GM19463 (cell line): ENCODE results near the gene RAPGEF6.
A peak's percentile ranks its signal among the peaks of the same experiment; 100 is the strongest.
"Not testable (repeated sequence)": the region's sequence is repeated elsewhere in the genome, so short reads cannot be mapped to it uniquely, and the experiment has no call there.

Experiments
- ATAC-seq: cut with Tn5 transposase; IDR thresholded peaks from one replicate; pipeline ENCODE4 v1.9.1; 2021; ENCODE audit warnings: mild to moderate bottlenecking, moderate library complexity; ENCODE audit not compliant: unreplicated experiment

RAPGEF6 gene, protein sequence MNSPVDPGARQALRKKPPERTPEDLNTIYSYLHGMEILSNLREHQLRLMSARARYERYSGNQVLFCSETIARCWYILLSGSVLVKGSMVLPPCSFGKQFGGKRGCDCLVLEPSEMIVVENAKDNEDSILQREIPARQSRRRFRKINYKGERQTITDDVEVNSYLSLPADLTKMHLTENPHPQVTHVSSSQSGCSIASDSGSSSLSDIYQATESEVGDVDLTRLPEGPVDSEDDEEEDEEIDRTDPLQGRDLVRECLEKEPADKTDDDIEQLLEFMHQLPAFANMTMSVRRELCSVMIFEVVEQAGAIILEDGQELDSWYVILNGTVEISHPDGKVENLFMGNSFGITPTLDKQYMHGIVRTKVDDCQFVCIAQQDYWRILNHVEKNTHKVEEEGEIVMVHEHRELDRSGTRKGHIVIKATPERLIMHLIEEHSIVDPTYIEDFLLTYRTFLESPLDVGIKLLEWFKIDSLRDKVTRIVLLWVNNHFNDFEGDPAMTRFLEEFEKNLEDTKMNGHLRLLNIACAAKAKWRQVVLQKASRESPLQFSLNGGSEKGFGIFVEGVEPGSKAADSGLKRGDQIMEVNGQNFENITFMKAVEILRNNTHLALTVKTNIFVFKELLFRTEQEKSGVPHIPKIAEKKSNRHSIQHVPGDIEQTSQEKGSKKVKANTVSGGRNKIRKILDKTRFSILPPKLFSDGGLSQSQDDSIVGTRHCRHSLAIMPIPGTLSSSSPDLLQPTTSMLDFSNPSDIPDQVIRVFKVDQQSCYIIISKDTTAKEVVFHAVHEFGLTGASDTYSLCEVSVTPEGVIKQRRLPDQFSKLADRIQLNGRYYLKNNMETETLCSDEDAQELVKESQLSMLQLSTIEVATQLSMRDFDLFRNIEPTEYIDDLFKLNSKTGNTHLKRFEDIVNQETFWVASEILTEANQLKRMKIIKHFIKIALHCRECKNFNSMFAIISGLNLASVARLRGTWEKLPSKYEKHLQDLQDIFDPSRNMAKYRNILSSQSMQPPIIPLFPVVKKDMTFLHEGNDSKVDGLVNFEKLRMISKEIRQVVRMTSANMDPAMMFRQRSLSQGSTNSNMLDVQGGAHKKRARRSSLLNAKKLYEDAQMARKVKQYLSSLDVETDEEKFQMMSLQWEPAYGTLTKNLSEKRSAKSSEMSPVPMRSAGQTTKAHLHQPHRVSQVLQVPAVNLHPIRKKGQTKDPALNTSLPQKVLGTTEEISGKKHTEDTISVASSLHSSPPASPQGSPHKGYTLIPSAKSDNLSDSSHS (N-terminal part only)

GRCh38 chr5:131634996-131635683 lies at the start of gene RAPGEF6:
TSS of gene RAPGEF6 (minus strand) at chr5:131635229. CDS start at chr5:131635030, 199 bp downstream.
- peak; percentile 88 for ATAC-seq

GRCh38 chr5:131684595-131684994 lies 49.6 kb upstream of the RAPGEF6 start:
- ATAC-seq: no peak

DNA sequence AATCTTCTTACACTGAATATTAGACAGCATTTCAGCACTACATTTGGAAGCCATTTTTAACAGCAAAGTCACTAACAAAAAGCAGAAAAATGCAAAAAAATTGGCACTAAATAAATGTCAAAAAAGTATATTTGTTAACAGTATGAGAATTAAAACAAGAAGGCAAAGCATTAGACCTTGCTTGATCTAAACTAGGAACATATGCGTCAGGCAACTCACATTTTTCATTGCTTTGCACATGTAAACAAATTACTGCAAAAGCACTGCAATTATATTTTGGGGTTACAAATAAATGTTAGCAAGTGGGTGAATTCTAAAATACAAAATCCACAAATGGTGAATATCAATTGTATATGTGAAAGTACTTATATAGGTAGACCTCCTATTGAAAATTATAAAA lies 49.0 kb upstream of the RAPGEF6 start:
- no peak for ATAC-seq

- ATAC-seq: no peak
Observed at GRCh38 chr5:131682826-131683225, 47.8 kb upstream of the RAPGEF6 start.

DNA sequence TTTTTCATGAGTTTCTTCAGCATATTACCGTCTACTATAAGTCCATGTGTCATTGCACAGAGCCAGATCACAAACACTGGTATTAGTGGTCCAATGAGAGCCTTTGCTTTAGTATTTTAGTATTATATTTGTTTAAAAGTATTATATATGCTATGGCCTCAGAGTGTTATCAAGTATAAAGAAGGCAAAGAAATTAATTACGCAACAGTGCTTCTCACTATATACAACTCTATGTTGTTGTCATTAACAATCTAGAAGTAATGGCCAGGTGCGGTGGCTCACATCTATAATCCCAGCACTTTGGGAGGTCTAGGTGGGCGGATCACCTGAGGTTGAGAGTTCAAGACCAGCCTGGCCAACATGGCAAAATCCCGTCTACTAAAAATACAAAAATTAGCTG lies 47.1 kb upstream of the RAPGEF6 start:
- ATAC-seq: no peak

DNA sequence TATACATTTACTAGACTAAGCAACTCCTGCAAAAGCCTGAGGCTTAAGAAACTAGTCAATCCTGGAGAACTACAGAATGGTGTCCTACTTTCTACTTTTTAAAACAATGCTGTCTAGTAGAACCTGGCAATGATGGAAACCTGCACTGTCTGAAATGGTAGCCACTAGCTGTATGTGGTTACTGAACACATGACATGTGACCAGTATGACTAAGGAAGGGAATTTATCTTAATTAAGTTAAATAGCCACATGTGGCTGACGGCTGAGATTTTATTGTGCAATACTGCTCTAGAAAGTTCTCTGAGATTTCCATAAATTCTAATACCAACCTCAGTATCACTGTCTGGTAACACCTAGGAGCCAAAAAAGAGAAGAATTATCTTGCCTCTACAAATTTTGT lies 44.9 kb upstream of the RAPGEF6 start:
- no peak for ATAC-seq

- not testable (repeated sequence) for ATAC-seq
Observed at GRCh38 chr5:131678273-131678672, 43.2 kb upstream of the RAPGEF6 start.

DNA sequence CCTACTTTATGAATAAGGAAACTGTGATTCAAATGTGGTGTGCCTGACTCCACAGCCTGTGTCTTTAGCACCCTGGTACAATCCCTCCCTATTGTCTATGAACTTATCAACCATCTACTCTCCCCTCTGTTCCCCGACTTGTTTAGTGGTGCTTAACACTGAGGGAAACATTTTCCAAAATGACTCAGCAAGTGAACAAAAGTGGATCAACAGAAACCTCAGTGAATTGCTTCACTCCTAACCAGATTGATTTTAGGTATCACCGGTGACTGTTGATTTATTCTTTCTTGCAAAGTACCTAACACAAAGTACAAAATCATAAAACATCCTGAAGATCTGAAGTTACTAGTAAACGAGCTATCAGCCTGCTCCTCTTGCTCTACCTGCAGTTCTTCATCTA lies 42.1 kb upstream of the RAPGEF6 start:
- ATAC-seq: no peak

DNA sequence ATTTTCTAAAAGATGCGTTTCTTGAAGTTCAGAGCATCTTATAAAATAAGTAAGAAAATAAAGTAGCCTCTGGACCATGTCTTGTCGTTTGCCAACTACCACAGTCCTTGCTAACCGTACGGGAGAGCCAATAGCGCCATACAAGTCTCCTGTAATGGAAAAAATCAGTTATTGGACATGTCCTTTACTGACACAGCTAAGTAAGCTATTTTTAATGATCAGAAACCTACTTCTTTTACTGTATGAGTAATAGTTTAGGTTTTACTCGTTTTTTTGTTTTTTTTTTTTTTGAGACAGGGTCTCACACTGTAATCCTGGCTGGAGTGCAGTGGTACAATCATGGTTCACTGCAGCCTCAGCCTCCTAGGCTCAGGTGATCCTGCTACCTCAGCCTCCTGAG lies 37.7 kb upstream of the RAPGEF6 start:
- peak; percentile 28 for ATAC-seq

GRCh38 chr5:131671994-131672655 lies 37.1 kb upstream of the RAPGEF6 start:
- no peak for ATAC-seq

- peak; percentile 57 for ATAC-seq
Observed at GRCh38 chr5:131671409-131671808, 36.4 kb upstream of the RAPGEF6 start.

- ATAC-seq: no peak
Observed at GRCh38 chr5:131664929-131665328, 29.9 kb upstream of the RAPGEF6 start.

GRCh38 chr5:131661933-131662332 lies 26.9 kb upstream of the RAPGEF6 start:
- no peak for ATAC-seq

DNA sequence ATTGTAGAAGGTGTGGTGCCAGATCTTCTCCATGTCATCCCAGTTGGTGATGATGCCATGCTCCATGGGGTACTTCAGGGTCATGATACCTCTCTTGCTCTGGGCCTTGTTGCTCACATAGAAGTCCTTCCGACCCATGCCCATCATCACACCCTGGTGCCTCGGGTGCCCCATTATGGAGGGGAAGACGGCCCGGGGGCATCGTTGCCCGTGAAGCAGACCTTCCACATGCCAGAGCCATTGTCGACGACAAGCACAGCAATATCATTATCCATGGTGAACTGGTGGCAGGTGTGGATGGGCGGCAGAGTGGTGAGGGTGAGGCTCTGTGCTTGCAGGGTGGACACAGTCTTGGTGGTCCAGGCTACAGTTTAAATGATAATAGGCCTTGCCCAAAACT lies 24.8 kb upstream of the RAPGEF6 start:
- ATAC-seq: no peak

DNA sequence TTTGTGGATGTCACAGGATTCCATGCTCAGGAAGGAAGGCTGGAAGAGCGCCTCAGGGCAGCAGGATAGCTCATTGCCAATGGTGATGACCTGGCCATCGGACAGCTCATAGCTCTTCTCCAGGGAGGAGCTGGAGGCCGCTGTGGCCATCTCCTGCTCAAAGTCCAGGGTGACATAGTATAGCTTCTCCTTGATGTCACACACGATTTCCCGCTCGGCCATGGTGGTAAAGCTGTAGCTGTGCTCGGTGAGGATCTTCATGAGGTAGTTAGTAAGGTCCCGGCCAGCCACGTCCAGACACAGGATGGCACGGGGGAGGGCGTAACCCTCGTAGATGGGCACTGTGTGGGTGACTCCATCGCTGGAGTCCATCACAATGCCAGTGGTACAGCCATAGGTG lies 24.3 kb upstream of the RAPGEF6 start:
- no peak for ATAC-seq

DNA sequence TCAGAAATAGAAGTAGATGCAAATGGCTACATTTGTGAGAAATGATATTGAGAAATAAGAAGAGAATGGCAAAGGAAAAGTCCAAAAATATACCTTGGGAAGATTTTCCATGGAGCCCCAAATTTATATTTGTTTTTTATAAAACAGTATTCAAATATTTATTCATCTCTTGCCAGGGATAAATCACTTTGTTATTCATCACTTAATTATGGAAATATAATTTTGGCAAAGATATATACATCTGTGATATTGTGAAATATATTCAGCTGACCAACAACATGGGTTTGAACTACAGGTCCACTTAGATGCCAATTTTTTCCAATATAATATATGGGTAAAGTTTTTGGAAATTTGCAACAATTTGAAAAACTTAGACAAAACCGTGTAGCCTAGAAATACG lies 19.7 kb upstream of the RAPGEF6 start:
- no peak for ATAC-seq

GRCh38 chr5:131654309-131654708 lies 19.3 kb upstream of the RAPGEF6 start:
- no peak for ATAC-seq

- no peak for ATAC-seq
Observed at GRCh38 chr5:131649161-131649560, 14.1 kb upstream of the RAPGEF6 start.

DNA sequence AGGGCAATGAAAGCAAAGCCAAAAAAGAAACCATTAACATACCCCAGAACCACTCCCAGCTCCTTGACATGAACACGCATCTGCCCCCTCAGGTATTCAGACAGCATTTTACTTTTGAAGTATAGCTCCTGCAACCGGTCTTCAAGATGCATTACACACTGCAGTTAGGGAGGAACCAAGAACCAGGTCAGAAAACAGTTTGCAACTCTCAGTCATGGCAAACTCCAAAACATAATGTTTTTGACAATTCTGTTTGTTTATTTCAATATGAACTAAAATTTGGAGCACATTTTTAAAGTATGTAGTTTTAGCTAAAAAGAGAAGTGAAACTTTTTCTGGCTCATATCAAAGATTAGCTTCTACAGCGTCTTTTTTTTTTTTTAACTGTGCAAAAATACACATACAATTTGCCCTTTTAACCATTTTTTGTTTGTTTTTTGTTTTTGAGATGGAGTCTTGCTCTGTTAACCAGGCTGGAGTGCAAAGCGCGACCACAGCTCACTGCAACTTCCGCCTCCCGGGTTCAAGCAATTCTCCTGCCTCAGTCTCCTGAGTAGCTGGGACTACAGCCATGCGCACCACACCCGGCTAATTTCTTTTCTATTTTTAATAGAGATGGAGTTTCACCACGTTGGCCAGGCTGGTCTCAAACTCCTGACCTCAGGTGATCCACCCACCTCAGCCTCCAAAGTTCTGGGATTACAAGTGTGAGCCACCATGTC lies 12.2 kb upstream of the RAPGEF6 start:
- peak; percentile 84 for ATAC-seq
